ENCODE measurements around the gene TMIGD1. TPM values are rescaled to one million over a fixed set of nuclear protein-coding genes. Genes with fewer than 3 reads are reported as not detected.
"Not testable (repeated sequence)": the region's sequence is repeated elsewhere in the genome, so short reads cannot be mapped to it uniquely, and the experiment has no call there.

TMIGD1 gene
- total RNA-seq, 4 donors from 2014 or later, result not detected

DNA sequence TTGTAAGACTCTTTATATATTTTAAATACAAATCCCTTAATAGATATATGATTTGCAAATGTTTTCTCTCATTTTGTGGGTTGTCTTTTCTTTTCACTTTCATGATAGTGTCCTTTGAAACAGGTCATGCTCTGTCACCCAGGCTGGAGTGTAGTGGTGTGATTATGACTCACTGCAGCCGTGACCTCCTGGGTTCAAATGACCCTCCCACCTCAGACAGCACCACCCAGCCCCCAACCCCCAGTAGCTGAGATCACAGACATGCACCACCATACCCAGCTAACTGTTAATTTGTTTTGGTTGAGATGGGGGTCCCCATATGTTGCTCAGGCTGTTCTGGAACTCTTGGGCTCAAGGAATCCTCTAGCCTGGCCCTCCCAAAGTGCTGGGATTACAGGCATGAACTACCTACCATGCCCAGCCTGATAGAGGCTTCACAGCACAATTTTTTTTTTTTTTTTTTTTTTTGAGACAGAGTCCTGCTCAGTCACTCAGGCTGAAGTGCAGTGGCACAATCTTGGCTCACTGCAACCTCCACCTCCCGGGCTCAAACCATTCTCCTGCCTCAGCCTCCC, 18.5 kb upstream of the TMIGD1 start:
- intact Hi-C loops (cut with DNase I; ENCODE audit: low total_unique reads), result no loop called here
- no peak overlapping the region for H3K4me3 ChIP-seq (ENCODE audit: low read depth, poor library complexity, severe bottlenecking)
- DNase-seq (ENCODE audit: low spot score in 2 of 2), result no peak
- no peak for TF ChIP-seq POLR2A (IDR thresholded peaks at IDR 0.05)
- TF ChIP-seq, protein P1, sequence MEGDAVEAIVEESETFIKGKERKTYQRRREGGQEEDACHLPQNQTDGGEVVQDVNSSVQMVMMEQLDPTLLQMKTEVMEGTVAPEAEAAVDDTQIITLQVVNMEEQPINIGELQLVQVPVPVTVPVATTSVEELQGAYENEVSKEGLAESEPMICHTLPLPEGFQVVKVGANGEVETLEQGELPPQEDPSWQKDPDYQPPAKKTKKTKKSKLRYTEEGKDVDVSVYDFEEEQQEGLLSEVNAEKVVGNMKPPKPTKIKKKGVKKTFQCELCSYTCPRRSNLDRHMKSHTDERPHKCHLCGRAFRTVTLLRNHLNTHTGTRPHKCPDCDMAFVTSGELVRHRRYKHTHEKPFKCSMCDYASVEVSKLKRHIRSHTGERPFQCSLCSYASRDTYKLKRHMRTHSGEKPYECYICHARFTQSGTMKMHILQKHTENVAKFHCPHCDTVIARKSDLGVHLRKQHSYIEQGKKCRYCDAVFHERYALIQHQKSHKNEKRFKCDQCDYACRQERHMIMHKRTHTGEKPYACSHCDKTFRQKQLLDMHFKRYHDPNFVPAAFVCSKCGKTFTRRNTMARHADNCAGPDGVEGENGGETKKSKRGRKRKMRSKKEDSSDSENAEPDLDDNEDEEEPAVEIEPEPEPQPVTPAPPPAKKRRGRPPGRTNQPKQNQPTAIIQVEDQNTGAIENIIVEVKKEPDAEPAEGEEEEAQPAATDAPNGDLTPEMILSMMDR (IDR thresholded peaks at IDR 0.05), result no peak
- 83 to 88% methylated on average over 2 of the region's 2 CpGs for WGBS, 2 donors

DNA sequence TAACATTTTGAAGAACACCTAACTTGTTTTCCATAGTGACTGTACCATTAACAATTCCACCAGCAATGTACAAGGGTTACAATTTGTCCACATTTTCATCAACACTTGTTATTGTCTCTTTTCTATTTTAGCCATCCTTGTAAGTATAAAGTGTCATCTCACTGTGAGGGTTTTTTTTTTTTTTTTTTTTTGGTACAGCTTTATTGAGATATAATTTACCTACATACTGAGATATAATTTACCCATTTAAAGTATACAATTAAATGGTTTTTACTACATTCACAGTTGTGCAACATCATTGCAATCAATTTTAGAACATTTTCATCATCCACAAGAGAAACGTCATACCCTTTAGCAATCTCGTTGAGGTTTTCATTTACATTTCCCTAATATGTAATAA, 17.9 kb upstream of the TMIGD1 start:
- WGBS, 2 donors, result 86 to 98% methylated on average over 2 of the region's 2 CpGs
- intact Hi-C loops (cut with DNase I; ENCODE audit: low total_unique reads), result no loop called here
- no peak overlapping the region for H3K4me3 ChIP-seq (ENCODE audit: low read depth, poor library complexity, severe bottlenecking)
- TF ChIP-seq POLR2A (IDR thresholded peaks at IDR 0.05), result no peak
- TF ChIP-seq, protein P1 (IDR thresholded peaks at IDR 0.05), result no peak
- DNase-seq (ENCODE audit: low spot score in 2 of 2), result no peak

DNA sequence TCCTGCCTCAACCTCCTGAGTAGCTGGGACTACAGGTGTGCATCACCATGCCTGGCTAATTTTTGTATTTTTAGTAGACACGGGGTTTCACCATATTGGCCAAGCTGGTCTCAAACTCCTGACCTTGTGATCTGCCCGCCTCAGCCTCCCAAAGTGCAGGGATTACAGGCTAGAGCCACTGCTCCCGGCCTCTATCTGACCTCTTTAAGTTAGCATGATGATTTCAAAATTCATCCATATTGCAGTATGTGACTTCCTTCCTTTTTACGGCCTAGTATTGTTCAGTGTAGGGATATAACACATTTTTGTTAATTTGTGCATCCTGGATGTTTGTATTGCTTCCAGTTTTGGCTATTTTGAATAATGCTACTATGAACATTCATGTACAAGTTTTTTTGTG, 17.4 kb upstream of the TMIGD1 start:
- intact Hi-C loops (cut with DNase I; ENCODE audit: low total_unique reads); DNase-seq (ENCODE audit: low spot score in 2 of 2); H3K4me3 ChIP-seq (ENCODE audit: low read depth, poor library complexity, severe bottlenecking): not testable (repeated sequence)
- WGBS, 2 donors, result 90 to 95% methylated on average over 4 of the region's 4 CpGs

DNA sequence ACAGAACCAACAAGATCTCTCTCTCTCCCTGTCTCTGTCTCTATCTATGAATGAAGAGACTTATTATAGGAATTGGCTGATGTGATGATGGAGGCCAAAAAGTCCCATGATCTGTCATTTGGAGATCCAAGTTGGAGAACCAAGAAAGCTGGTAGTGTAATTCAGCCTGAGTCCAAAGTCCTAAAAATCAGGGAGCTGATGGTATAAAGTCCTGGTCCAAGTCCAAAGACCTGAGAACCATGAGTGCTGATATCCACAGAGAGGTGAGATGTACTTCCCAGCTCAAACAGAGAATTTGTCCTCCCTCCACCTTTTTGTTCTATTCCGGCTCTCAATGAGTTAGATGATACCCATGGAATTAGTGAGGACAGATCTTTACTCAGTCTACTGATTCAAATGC, 15.4 kb upstream of the TMIGD1 start:
- intact Hi-C loops (cut with DNase I; ENCODE audit: low total_unique reads), result no loop called here
- TF ChIP-seq POLR2A (IDR thresholded peaks at IDR 0.05), result no peak
- TF ChIP-seq, protein P1 (IDR thresholded peaks at IDR 0.05), result no peak
- no peak for DNase-seq (ENCODE audit: low spot score in 2 of 2)
- H3K4me3 ChIP-seq (ENCODE audit: low read depth, poor library complexity, severe bottlenecking), result no peak overlapping the region
- 87 to 96% methylated on average over 1 of the region's 1 CpG for WGBS, 2 donors

DNA sequence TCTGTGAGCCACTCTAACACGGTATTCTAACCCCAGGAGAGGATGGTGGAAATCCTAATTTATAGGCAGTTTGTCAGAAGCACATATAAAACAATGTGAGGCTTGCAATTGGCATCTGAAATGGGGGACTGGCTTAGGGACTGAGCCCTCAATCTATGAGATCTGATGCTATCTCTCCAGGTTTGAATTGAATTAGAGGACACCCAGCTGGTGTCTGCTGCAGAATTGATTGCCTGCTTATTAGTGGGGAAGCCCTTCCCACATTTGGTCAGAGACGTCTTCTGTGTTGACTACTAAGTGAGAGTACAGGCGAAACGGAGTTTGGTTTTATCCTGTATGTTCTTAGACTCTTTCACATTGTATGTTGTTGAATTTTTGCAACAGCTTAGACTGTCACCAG, 13.6 kb upstream of the TMIGD1 start:
- 67 to 68% methylated on average over 4 of the region's 4 CpGs for WGBS, 2 donors
- H3K4me3 ChIP-seq (ENCODE audit: low read depth, poor library complexity, severe bottlenecking), result no peak overlapping the region
- intact Hi-C loops (cut with DNase I; ENCODE audit: low total_unique reads), result no loop called here
- no peak for TF ChIP-seq POLR2A (IDR thresholded peaks at IDR 0.05)
- TF ChIP-seq, protein P1 (IDR thresholded peaks at IDR 0.05), result no peak
- DNase-seq (ENCODE audit: low spot score in 2 of 2), result no peak

DNA sequence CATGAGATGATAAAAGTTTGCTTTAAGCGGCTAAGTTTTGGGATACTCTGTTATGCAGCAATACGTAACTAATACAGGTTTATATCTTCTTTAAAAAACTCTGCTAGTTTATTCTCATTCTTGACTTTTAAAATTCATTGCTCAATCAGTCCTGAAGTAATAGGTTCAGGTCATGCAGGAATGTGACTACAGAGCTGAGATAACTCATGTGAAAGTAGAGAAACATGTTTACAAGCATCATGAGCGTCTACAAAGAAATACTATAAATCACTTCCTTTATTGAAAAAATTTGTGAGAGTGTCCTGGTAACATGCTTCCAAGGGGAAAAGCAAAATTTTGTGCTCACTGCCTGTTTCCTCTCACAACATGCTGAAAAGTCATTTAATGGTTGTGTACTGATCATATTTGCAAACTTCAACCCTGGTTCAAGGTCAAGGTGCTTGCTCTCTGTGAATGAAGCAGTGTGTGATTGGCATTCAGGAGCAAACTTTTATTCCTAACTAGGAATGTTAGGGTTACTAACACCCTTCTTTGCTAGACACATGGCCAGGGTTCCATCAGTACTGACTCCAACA, 12.5 kb upstream of the TMIGD1 start:
- no peak overlapping the region for H3K4me3 ChIP-seq (ENCODE audit: low read depth, poor library complexity, severe bottlenecking)
- TF ChIP-seq, protein P1 (IDR thresholded peaks at IDR 0.05), result no peak
- no peak for TF ChIP-seq POLR2A (IDR thresholded peaks at IDR 0.05)
- 87 to 90% methylated on average over 3 of the region's 3 CpGs for WGBS, 2 donors
- intact Hi-C loops (cut with DNase I; ENCODE audit: low total_unique reads), result no loop called here
- no peak for DNase-seq (ENCODE audit: low spot score in 2 of 2)

All from lower leg skin (tissue), 4 donors.